HEK293T (cell line): Measurements from ENCODE around the gene TAL2.

ENCODE experiments used
- ARNT ChIP-seq: fragments of 450-650 bp; IDR thresholded peaks from 2 replicates; pipeline ENCODE4 v1.6.1; 2017; ENCODE audit warnings: mild to moderate bottlenecking
- BHLHE40 ChIP-seq: fragments of 450-650 bp; IDR thresholded peaks from 2 replicates; pipeline ENCODE4 v1.6.1; 2016; ENCODE audit warnings: mild to moderate bottlenecking, moderate library complexity, borderline replicate concordance
- ELF4 ChIP-seq: fragments of 450-650 bp; IDR thresholded peaks from 2 replicates; pipeline ENCODE4 v1.6.1; 2017; ENCODE audit warnings: antibody characterized with exemption
- FOXK2 ChIP-seq: fragments of 450-650 bp; IDR thresholded peaks from 2 replicates; pipeline ENCODE4 v1.6.1; 2016; ENCODE audit warnings: mild to moderate bottlenecking
- FOXM1 ChIP-seq: fragments of 450-650 bp; IDR thresholded peaks from 2 replicates; pipeline ENCODE4 v1.6.1; 2017; ENCODE audit warnings: mild to moderate bottlenecking, borderline replicate concordance
- HDGF ChIP-seq: fragments of 450-650 bp; IDR thresholded peaks from 2 replicates; pipeline ENCODE4 v1.6.1; 2017; ENCODE audit warnings: antibody characterized with exemption, borderline replicate concordance
- NFRKB ChIP-seq: fragments of 450-650 bp; IDR thresholded peaks from 2 replicates; pipeline ENCODE4 v1.6.1; 2016; ENCODE audit warnings: mild to moderate bottlenecking, moderate library complexity
- PKNOX1 ChIP-seq: fragments of 450-650 bp; IDR thresholded peaks from 2 replicates; pipeline ENCODE4 v1.6.1; 2016
- SP1 ChIP-seq: fragments of 450-650 bp; IDR thresholded peaks from 2 replicates; pipeline ENCODE4 v1.6.1; 2017
- SUZ12 ChIP-seq: fragments of 450-650 bp; IDR thresholded peaks from 2 replicates; pipeline ENCODE4 v1.6.1; 2016; ENCODE audit warnings: mild to moderate bottlenecking
- TARDBP ChIP-seq: fragments of 450-650 bp; IDR thresholded peaks from 2 replicates; pipeline ENCODE4 v1.6.1; 2016
- ZNF384 ChIP-seq: fragments of 450-650 bp; IDR thresholded peaks from 2 replicates; pipeline ENCODE4 v1.6.1; 2016

GRCh38 chr9:105698348-105698870 is 36.2 kb downstream of the TAL2 start:
- TF ChIP-seq HDGF (no peak), ZNF384 (no peak), TARDBP (no peak), ARNT (no peak), FOXM1 (no peak), NFRKB (no peak), ELF4 (no peak), FOXK2 (no peak), PKNOX1 (no peak), SUZ12 (no peak), SP1 (no peak), BHLHE40 (no peak)
